ENCODE results near the gene MAP7. TPM values are rescaled to one million over a fixed set of nuclear protein-coding genes. Genes with fewer than 3 reads are reported as not detected.

The MAP7 gene
- total and polyA plus RNA-seq, 2 of the 13 experiments (the other 11 are each of a cell fraction or from before 2014, with no cell fraction given) = 0.04 TPM; not detected in 1

- H3K9me3 ChIP-seq (ENCODE audit: low read length) = no peaks in the 10 kb centered on the region
- CTCF ChIA-PET (ENCODE audit: low intra/inter-chr PET ratio, low total read pairs) = no interaction called here
- H3K4me2 ChIP-seq (ENCODE audit: low read depth, low read length) = no peak overlapping the region
- WGBS (ENCODE audit: low lambda C conversion rate) = 21% methylated on average over 8 of the region's 8 CpGs
- no peaks in the 10 kb centered on the region for H3K4me1 ChIP-seq (ENCODE audit: insufficient read depth, low read length)
- no peak overlapping the region for H3K27ac ChIP-seq (ENCODE audit: extremely low read length, insufficient read depth, low read length)
- no peaks in the 10 kb centered on the region for H3K27me3 ChIP-seq (ENCODE audit: control insufficient read depth in 1 of 2, insufficient read depth in 2 of 2, low read length in 2 of 2)
- no TSS peak for BruUV-seq (replicated peaks)
- no peak overlapping the region for H3K9ac ChIP-seq (ENCODE audit: insufficient read depth, low read depth, low read length)
- no peak overlapping the region for H2AFZ ChIP-seq (ENCODE audit: low read length)
- no peak overlapping the region for H3K4me3 ChIP-seq (replicated peaks in 1 of 3; ENCODE audit: insufficient read depth in 1 of 3, low read depth in 2 of 3, low read length in 3 of 3)
- no peaks in the 10 kb centered on the region for H3K79me2 ChIP-seq (ENCODE audit: insufficient read depth, low read length)
- FAIRE-seq (no peak), ATAC-seq (no peak), DNase-seq (ENCODE audit: low spot score) (no peak)
- no peak for TF ChIP-seq NR1H2 (CRISPR knock-in tag; IDR thresholded peaks at IDR 0.05; ENCODE audit: borderline replicate concordance, low read depth)
- TF ChIP-seq ATF4 (CRISPR knock-in tag; IDR thresholded peaks at IDR 0.05) = no peak
- no peak for TF ChIP-seq POLR2AphosphoS2 (IDR thresholded peaks at IDR 0.05; ENCODE audit: low read depth, low read length)
- no peak for TF ChIP-seq ZNF34 (CRISPR knock-in tag; IDR thresholded peaks at IDR 0.05; ENCODE audit: borderline replicate concordance)
- TF ChIP-seq CSRNP2 (CRISPR knock-in tag; conservative IDR thresholded peaks at IDR 0.05; ENCODE audit: low read depth) = no peak
- TF ChIP-seq MTF2 (CRISPR knock-in tag; IDR thresholded peaks at IDR 0.05; ENCODE audit: borderline replicate concordance) = no peak
- TF ChIP-seq ZNF510 (CRISPR knock-in tag; IDR thresholded peaks at IDR 0.05; ENCODE audit: low read depth) = no peak
- no peak for TF ChIP-seq KLF13 (CRISPR knock-in tag; IDR thresholded peaks at IDR 0.05)
- TF ChIP-seq TARDBP (CRISPR knock-in tag; IDR thresholded peaks at IDR 0.05) = no peak
- TF ChIP-seq CHD4 (IDR thresholded peaks at IDR 0.05; ENCODE audit: borderline replicate concordance, low read length) = no peak
- TF ChIP-seq FOXM1 (CRISPR knock-in tag; IDR thresholded peaks at IDR 0.05) = no peak
- TF ChIP-seq ZNF264 (CRISPR knock-in tag; IDR thresholded peaks at IDR 0.05) = no peak
- no peak for TF ChIP-seq ZNF547 (CRISPR knock-in tag; IDR thresholded peaks at IDR 0.05)
- no peak for TF ChIP-seq SNAI1 (CRISPR knock-in tag; IDR thresholded peaks at IDR 0.05; ENCODE audit: borderline replicate concordance)
- TF ChIP-seq ARNT (IDR thresholded peaks at IDR 0.05) = no peak
- TF ChIP-seq SOX6 (IDR thresholded peaks at IDR 0.05) = no peak
- no peak for TF ChIP-seq SOX6 (CRISPR knock-in tag; IDR thresholded peaks at IDR 0.05)
- in situ Hi-C loops (cut with HindIII; ENCODE audit: extremely low pct_ligation_motif_present, low pct_unique_long_range_greater_than_20kb) = no loop called here
- POLR2A ChIA-PET = no interaction called here
- H4K20me1 ChIP-seq (ENCODE audit: insufficient read depth, low read length) = no peaks in the 10 kb centered on the region
- H3K36me3 ChIP-seq (replicated peaks in 1 of 2; ENCODE audit: control insufficient read depth in 1 of 2, insufficient read depth in 2 of 2, low read length in 2 of 2) = no peaks in the 10 kb centered on the region
- intact Hi-C loops (cut with micrococcal nuclease; ENCODE audit: unreplicated experiment) = no loop called here
These were observed 120.8 kb downstream of the MAP7 start for GRCh38 chr6:136429264-136430065.

Measured in HepG2 (cell line).